GM15510 (cell line): ENCODE results near the gene DNAI2.

Source experiments
- POLR2A ChIP-seq: IDR thresholded peaks from 3 replicates; pipeline ENCODE4 v1.6.1; 2011; ENCODE audit warnings: borderline replicate concordance; ENCODE audit not compliant: insufficient read length; ENCODE audit errors: extremely low read depth

DNAI2 gene

DNA sequence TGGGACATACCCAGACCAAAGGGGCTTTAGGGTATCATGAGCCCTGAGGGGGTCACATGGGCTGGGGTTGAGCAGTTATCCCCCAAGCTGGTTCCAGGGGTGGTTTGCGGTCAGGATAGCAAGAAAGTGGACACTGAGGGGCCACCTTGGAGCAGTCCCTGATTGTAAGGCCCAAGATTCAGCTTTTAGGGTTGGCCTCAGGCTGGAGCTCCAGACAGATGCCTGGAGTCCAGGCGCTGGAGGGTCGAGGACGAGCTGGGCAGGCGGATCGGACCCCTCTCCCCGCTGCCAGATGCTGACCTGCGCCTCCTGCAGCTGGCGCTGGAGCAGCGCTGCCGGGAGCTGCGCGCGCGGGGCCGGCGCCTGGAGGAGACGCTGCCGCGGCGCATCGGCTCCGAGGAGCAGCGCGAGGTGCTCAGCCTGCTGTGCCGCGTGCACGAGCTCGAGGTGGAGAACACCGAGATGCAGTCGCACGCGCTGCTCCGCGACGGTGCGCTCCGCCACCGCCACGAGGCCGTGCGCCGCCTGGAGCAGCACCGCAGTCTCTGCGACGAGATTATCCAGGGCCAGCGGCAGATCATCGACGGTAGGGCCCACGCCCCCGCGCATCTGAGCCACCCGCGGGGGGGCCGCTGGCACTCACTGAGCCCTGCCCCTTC, 77.6 kb downstream of the DNAI2 start:
- no peak for TF ChIP-seq POLR2A

GRCh38 chr17:74353446-74354060, 79.5 kb downstream of the DNAI2 start:
- TF ChIP-seq POLR2A: no peak

DNA sequence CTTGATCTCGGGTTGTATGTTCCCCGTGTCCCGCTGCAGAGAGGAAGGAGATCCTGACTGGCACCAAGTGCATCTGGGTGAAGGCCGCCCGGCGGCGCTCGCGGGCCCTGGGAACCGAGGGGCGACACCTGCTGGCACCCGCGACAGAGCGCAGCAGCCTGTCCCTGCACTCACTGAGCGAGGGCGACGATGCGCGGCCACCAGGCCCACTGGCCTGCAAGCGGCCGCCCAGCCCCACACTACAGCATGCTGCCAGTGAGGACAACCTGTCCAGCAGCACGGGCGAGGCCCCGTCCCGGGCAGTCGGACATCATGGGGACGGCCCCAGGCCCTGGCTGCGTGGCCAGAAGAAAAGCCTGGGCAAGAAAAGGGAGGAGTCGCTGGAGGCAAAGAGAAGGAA, 80.1 kb downstream of the DNAI2 start:
- TF ChIP-seq POLR2A: no peak

DNA sequence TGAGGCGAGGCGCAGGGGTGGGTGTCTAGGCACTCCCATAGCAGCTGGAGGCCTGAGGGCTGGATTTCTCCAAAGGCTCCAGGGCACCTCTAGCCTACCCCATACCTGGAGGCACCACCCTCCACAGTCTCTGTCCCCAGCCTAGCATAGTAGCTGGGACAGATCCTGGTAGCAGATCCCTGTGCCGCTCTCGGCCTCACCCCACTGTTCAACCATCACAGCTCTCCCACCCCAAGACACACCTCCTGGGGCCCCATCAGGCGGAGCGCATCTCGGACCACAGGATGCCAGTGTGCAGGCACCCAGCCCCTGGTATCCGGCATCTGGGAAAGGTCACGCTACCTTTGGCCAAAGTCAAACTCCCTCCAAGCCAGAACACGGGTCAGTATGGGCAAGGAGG, 80.5 kb downstream of the DNAI2 start:
- no peak for TF ChIP-seq POLR2A

DNA sequence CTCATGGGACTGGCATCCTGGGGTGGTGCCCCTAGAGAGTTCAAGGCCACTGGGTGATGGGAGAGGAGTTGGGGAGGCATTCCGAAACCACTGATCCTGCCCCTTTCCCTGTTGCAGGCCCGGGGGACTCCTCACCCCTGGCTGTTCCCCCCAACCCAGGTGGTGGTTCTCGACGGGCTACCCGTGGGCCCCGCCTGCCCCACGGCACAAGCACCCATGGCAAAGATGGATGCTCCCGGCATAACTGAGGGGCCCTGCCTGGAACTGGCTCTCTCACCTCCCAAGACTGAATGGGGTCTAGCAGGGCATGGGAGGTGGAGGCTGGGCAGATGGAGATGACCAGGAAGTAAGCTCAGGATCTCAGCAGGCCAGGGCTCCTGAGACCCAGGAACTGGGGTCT, 81.0 kb downstream of the DNAI2 start:
- TF ChIP-seq POLR2A: no peak

DNA sequence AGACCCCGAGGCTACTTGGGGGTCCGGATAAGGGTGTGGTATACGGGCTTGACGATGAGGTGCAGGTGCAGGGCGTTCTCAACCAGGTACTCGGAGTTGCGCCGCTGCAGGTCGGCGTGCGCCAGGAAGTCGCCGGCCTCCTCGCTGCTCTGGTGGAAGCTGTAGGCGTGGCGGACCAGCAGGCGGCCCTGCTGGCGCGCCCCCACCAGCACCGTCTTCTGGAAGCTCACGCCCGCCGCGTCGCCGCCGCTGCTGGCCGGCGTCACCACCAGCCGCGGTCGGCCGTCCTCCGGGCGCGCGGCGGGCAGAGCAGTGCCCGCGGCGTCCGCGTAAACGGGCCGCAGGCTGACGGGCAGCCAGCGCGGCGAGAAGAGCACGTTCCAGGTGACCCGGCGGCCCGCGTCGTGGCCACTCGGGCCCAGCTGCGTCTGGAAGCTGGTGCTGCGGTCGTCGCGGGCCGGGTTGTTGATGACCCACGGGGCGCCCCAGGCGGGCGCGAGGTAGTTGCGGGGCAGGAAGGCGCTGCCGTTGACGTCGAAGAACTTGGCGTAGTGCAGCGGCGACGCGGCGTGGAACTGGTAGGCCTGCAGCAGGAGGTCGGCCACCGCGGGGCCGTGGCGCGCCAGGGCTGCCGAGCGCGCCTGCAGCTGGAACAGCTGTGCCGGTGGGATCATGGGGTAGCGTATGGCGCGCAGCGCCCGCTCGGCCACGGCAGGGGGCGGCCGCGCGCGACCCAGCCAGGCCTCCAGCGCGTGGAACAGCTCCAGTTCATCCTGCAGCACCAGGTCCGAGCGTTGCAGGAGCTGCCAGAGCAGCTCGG, 82.8 kb downstream of the DNAI2 start:
- no peak for TF ChIP-seq POLR2A

- no peak for TF ChIP-seq POLR2A
Measured at GRCh38 chr17:74357466-74357809, 83.4 kb downstream of the DNAI2 start.

DNA sequence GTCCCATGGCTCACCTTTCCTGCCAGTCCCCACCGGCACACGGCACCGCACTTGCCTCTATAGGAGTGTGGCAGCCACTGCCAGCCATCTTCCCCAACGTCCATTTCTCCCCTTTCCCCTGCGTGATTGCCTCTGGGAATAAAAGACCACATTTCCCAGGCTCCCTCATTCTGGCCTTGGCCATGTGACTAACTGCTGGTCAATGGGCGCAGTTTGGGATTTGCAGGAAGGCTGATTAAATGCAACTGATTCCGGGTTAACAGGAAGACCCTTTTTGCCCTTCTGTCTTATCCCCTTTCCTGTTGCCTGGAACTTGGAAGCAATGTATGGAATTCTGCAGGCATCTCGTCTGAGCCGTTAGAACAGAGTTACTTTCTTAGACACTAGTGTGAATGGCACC, 84.7 kb downstream of the DNAI2 start:
- no peak for TF ChIP-seq POLR2A

DNA sequence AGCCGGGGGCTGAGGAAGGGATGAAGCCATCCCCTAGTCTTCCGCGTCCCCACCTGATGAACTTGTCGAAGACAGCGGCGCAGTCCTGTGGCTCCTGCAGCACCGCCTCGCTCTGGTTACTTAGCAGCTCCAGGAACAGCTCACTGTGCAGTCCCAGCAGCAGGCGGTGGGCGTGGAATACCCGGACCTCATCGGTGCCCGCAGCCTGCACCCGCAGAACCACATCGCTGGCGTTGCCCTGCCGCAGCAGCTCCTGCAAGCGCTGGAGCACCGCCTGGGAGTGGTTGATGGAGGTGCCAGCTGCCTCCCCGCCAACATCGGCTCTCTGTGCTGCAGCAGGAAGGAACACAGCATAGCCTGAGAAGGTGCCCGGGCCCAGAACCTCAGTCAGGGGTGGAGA, 85.9 kb downstream of the DNAI2 start:
- TF ChIP-seq POLR2A: no peak

DNA sequence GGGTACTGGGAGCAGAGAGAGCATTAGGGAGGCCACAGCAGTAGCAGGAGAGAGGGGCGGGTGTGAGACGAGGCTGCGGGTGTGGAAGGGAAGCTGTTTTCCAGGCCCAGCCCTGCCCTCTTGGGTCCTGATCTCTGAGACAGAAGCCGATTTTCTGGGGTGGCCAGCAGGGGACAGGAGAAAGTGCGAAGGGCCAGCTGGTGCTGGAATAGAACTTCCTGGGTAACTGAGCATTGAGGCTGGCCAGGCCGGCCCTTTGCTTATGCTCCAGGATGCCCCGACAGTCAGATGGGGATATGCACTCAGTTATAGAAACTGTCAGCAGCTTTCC, 86.8 kb downstream of the DNAI2 start:
- TF ChIP-seq POLR2A: no peak

GRCh38 chr17:74361230-74362068, 87.4 kb downstream of the DNAI2 start, which contains the start of gene BTBD17:
TSS of gene BTBD17 (minus strand) at chr17:74361868. CDS start at chr17:74361819, 49 bp downstream.
- no peak for TF ChIP-seq POLR2A

- no peak for TF ChIP-seq POLR2A
Measured at GRCh38 chr17:74362069-74362405, 88.0 kb downstream of the DNAI2 start.

DNA sequence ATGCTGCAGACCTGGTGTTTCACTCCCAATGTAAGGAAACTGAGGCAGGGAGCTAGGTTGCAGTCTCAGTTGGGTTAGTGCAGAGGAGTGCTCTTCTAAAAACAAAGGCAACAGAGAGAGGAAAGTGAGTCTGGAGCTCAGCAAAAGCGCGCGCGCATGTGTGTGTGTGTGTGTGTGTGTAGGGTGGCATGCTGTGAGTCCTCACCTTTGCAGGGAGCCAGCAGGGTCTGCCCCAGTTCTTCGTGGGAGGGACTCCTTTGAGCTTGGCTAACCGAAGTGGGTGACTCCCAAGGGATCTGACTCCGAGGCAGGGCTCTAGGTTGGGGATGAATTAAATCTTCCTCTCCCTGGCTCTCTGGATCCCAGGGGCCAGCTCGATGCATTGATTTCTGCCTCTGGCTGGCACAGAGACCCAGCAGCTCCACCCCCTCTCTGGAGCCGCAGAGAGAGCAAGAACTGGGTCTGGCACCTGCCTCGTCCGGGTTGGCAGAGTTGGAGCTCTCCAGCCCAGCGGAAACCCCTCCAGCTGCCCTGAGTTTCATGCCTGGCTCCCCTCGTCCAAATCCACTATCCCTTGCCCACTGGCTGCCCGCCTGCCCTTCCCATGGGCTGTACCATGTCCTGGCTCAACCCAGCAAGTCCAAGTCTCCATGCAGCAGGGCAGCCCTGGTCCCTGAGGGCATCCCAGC, 88.9 kb downstream of the DNAI2 start:
- TF ChIP-seq POLR2A: no peak
